VCaP (cell line): ENCODE data around the gene DPP8.
"Not testable (repeated sequence)": the region's sequence is repeated elsewhere in the genome, so short reads cannot be mapped to it uniquely, and the experiment has no call there.

Experiments
- H3K27ac ChIP-seq: fragments of 450-650 bp; 2 replicates; pipeline ENCODE4 v1.5.1; 2017
- TF ChIP-seq, protein P1 (sequence below): fragments of 450-650 bp; conservative IDR thresholded peaks from 2 replicates; pipeline ENCODE4 v1.5.1; 2017; ENCODE audit warnings: mild to moderate bottlenecking, moderate library complexity

DPP8 gene

DNA sequence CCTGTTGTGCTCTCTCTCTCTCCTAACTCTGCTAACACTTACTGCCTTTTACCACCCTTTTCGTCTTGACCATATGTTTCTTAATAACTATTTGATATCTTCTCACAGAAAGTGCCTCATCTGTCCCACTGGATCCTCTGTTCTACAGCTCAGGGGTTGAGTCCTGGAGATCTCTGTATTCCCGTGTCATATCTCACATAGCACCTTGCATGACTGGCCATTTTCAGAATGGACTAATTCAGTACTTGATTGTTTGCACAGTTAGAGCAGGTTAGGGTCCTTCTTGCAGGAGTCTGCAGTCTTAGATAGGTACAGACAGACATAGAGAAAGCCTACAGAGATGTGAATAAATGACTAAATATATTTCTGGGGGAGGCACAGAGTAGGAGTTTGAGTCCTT, 33.7 kb upstream of the DPP8 start:
- no peak overlapping the region for H3K27ac ChIP-seq
- TF ChIP-seq, protein P1, sequence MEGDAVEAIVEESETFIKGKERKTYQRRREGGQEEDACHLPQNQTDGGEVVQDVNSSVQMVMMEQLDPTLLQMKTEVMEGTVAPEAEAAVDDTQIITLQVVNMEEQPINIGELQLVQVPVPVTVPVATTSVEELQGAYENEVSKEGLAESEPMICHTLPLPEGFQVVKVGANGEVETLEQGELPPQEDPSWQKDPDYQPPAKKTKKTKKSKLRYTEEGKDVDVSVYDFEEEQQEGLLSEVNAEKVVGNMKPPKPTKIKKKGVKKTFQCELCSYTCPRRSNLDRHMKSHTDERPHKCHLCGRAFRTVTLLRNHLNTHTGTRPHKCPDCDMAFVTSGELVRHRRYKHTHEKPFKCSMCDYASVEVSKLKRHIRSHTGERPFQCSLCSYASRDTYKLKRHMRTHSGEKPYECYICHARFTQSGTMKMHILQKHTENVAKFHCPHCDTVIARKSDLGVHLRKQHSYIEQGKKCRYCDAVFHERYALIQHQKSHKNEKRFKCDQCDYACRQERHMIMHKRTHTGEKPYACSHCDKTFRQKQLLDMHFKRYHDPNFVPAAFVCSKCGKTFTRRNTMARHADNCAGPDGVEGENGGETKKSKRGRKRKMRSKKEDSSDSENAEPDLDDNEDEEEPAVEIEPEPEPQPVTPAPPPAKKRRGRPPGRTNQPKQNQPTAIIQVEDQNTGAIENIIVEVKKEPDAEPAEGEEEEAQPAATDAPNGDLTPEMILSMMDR, result no peak

DNA sequence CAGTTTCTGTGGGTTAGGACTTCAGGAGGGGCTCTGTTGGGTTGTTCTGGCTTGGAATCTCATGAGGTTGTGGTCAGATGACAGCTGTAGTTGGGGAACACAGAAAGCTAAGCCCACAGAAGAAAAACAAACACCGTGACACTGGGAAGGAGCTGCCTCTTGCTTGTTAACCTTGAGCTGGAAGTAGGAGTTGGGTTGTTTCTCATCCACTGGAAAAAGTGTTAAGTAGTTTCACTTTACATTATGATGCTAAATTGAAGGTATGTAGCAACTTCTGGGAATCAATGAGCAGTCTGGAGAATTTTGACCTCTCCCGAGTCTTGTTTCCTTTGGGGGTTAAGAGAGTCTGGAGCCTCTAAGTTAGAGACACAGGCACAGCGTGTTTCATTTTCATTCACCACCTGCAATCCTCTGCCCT, 33.2 kb upstream of the DPP8 start:
- H3K27ac ChIP-seq, result no peak overlapping the region
- TF ChIP-seq, protein P1, result no peak

DNA sequence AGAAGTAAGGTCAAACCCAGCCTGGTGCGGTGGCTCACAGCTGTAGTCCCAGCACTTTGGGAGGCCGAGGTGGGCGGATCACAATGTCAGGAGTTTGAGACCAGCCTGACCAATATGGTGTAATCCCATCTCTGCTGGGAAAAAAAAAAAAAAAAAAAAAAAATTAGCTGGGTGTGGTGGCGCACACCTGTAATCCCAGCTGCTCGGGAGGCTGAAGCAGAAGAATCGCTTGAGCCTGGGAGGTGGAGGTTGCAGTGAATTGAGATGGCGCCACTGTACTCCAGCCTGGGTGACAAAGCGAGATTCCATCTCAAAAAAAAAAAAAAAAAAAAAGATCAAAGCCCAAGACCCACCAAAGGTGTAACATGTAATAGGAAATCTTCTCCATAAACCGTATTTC, 31.8 kb upstream of the DPP8 start:
- H3K27ac ChIP-seq, result not testable (repeated sequence)

DNA sequence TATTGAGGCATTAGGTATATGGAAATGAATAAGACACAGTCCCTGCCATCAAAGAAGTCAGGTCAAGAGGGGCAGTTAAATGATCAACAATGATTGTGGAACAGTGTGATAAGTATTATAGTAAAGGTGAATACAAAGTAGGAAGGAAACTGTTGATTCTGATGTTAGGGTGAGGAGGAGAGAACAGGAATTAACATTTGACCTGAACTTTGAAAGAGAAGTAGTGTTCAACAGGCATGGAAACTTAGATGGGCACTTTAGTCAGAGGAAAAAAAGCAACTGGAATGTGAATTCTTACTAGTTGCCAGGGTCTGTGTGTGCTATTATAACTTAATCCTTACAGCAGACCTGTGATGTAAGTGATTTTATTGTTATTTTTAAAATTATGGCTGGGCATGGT, 30.4 kb upstream of the DPP8 start:
- TF ChIP-seq, protein P1, result no peak
- H3K27ac ChIP-seq, result peak overlapping the region; percentile 29

DNA sequence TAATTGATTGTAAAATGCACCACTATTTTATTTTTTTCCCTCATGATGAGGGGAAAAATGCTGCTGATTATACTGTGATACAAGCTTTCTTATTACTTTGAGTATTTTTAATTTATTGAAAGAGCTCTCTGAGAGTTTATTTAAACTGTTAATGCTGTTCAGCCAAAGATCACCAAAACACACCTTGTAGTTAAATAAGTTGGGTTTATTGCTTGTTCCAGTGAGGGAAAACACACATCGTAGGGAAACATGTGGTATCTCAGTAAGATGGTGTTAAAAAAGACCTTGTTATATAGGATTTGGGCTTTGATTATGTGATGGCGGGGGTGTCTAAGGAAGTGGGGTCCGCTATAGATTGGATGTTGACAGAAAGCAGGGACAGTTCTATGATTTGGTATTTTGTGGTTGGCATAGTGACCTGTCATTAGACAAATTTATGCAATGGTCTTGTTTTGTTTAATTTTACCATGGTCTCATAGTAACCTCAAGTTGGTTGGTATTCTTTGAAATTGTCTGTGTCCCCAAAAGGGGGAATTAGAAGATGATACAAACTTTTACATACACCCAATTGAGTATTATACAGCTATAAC, 23.8 kb upstream of the DPP8 start:
- TF ChIP-seq, protein P1, result no peak

DNA sequence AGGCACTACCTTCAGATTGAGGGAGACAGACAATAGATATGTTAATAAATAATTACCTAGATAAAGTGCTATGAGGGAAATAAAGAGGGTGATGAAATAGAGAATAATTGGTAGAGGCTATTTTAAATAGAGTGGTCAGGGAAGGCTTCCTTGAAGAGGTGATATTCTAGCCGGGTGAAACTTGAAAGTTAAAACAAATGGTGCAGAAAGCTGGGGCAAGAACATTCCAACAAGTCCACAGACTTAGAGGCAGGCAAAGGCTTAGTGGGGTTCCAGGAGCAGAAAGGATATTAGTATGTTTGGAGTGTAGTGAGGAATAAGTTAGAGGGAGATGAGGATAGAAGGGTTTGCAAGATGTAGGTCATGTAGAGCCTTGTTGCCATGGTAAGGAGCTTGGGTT, 22.8 kb upstream of the DPP8 start:
- no peak overlapping the region for H3K27ac ChIP-seq
- TF ChIP-seq, protein P1, result no peak

More for the DNA sequence above, 23.8 kb upstream of the DPP8 start:
- peak overlapping the region; percentile 8; the same call in 1 of the 2 replicates for H3K27ac ChIP-seq

DNA sequence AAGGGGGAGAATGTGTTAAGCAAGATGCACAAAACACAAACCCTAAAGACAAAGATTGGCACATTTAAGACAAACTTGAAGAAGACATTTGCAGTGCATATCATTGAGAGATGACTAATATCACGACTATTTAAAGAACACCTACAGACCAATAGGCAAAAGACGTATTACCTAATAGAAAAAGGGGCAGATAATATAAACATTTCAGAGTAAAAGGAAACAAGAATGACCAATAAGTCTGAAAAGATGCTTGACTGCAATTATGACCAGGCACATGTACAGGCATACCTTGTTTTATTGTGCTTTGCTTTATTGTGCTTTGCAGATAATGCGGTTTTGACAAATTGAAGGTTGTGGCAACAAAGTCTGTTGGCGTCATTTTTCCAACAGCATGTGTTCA, 17.7 kb upstream of the DPP8 start:
- TF ChIP-seq, protein P1, result no peak
- peak overlapping the region; percentile 94 for H3K27ac ChIP-seq

DNA sequence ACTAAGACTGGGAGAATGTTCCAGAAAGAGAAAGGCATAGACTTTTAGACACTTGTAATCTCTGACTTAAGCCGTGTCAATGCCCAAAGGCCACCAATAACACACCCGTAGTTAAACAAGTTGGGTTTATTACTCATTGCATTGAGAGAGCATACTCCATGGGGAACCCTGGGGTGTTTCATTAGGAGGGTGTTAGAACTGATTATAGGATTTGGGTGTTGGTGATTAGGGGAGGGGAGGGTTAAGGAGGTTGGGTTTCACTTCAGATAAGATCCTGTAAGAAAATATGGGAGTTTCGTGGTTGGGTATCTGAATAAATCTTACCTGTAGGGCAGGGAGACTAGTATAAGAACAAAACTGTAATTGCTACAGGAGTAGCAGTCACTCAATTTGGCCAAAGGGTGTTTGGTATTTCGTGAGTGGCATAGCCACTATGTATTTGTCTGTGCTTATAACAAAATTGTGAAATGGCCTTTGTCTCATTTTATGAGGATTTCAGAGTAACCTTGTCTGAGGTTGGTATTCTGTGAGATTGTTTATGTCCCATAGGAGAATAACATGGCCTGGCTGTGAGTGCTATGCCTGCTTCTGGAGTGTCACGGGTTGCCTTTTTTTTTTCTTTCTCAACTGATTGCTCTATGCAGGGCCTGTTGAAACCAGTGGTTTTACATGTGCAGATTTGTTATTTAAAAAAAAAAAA, 15.7 kb upstream of the DPP8 start:
- peak overlapping the region; percentile 94 for H3K27ac ChIP-seq
- TF ChIP-seq, protein P1, result no peak
